Cardiac fibroblast (primary cell): ENCODE measurements around the gene AGBL4.

ENCODE experiments used
- DNase-seq, 2 donors: peaks; one replicate each; pipeline versions ENCODE4 v3.0.0 to v3.0.0-alpha.2; 2010; ENCODE audit warnings: low read depth in 2 of 2
- H3K4me3 ChIP-seq, 2 donors: replicated peaks in 1 of 2; 1 replicate in 1 of 2; 2 replicates in 1 of 2; pipeline ENCODE4 v1.5.1; 2011; ENCODE audit warnings: low read depth in 2 of 2, low read length in 2 of 2, mild to moderate bottlenecking in 2 of 2, moderate library complexity in 1 of 2
- CTCF ChIP-seq: IDR thresholded peaks from one replicate; pipeline ENCODE4 v1.5.1; 2011; ENCODE audit warnings: low read depth, mild to moderate bottlenecking, low read length, inconsistent platforms

The AGBL4 gene

GRCh38 chr1:48686159-48686558 is 1337.6 kb downstream of the AGBL4 start:
- no peak overlapping the region for H3K4me3 ChIP-seq
- DNase-seq = no peak
- no peak for TF ChIP-seq CTCF

- DNase-seq = no peak
- H3K4me3 ChIP-seq = no peak overlapping the region
- no peak for TF ChIP-seq CTCF
These were observed 1339.4 kb downstream of the AGBL4 start for GRCh38 chr1:48684381-48684780.

- no peak for DNase-seq
- TF ChIP-seq CTCF = no peak
- H3K4me3 ChIP-seq = no peak overlapping the region
These were observed 1339.9 kb downstream of the AGBL4 start for GRCh38 chr1:48683839-48684238.

- DNase-seq = no peak
- no peak for TF ChIP-seq CTCF
- H3K4me3 ChIP-seq = no peak overlapping the region
These were observed 1342.1 kb downstream of the AGBL4 start for GRCh38 chr1:48681476-48682305.

GRCh38 chr1:48680411-48681035 is 1343.2 kb downstream of the AGBL4 start:
- DNase-seq = no peak
- no peak for TF ChIP-seq CTCF
- H3K4me3 ChIP-seq = no peak overlapping the region

GRCh38 chr1:48679859-48680258 is 1343.9 kb downstream of the AGBL4 start:
- no peak for TF ChIP-seq CTCF

More at GRCh38 chr1:48679859-48680258, 1343.9 kb downstream of the AGBL4 start:
- no peak for DNase-seq
- no peak overlapping the region for H3K4me3 ChIP-seq
